GM18951 (cell line): Measurements from ENCODE around the gene CRYBA2.

Source experiments
- POLR2A ChIP-seq: IDR thresholded peaks from 4 replicates; pipeline ENCODE4 v1.6.1; 2011; ENCODE audit warnings: mild to moderate bottlenecking; ENCODE audit not compliant: insufficient read length, insufficient read depth; ENCODE audit errors: extremely low read depth
- in situ Hi-C: fragments of 300-500 bp; cut with MboI; formaldehyde crosslinking; loops from one replicate; pipeline ENCODE4 v1.12.0; 2022; ENCODE audit warnings: low sequenced_read_pairs, mixed read lengths, inconsistent platforms; ENCODE audit not compliant: unreplicated experiment

The CRYBA2 gene

DNA sequence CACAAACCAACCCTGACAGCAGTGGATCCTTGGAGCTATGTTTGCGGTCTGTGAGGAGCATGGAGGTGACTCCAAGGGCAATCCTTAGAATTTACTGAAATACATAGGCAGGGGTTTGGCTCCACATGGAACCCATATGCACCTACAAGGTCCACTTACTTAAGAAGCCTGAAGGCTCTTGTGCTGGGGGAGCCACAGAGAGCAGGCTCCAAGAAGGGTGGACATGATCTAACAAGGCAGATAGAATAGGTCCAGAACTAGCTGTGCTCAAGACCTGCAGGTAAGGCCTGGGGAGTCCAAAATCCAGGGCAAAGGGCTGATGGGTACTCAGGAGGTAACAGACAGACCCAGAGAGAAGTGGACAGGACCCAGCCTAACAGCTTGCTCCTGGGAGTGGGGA lies 34.9 kb downstream of the CRYBA2 start:
- in situ Hi-C loops, result no loop called here

DNA sequence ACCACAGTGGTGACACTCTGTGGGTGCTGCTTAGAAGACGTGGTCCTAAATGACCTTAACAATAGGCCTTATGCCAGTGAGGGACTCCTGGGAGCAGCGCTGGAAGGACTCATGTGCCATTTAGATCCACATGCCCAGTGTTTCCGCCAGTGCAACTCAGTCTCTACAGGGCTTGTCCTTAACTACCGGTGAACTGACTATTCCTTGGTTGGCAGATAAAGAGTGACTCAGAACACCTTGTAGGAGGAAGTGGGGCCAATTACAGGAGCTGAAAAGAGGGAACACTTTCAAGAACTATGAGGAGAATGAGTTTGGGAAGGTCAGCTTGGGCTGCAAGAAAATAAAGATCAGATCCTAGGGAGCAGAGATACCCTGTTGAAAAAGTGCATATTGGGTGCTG lies 35.6 kb downstream of the CRYBA2 start:
- no peak for TF ChIP-seq POLR2A
- in situ Hi-C loops, result no loop called here

More for the DNA sequence above, 34.9 kb downstream of the CRYBA2 start:
- no peak for TF ChIP-seq POLR2A

DNA sequence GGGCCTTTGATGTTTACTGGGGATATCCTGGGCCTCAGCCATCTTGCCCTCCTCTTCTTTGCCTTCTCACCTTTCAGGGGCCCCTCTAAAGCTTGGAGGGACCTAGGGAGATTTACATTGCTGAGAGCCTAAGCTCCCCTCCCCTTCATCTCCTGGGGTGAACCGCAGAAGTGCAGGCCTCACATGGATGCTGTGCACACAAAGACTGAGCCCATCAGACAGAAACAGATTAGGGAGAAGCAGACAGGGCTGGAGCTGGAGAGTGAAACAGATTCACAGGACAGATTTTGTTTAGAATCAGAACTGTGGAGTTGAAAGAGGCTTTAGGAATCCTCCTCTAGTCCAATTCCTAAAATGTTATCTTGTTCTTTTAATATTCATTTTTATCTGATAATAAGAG lies 37.2 kb downstream of the CRYBA2 start:
- TF ChIP-seq POLR2A, result no peak
- in situ Hi-C loops, result no loop called here

DNA sequence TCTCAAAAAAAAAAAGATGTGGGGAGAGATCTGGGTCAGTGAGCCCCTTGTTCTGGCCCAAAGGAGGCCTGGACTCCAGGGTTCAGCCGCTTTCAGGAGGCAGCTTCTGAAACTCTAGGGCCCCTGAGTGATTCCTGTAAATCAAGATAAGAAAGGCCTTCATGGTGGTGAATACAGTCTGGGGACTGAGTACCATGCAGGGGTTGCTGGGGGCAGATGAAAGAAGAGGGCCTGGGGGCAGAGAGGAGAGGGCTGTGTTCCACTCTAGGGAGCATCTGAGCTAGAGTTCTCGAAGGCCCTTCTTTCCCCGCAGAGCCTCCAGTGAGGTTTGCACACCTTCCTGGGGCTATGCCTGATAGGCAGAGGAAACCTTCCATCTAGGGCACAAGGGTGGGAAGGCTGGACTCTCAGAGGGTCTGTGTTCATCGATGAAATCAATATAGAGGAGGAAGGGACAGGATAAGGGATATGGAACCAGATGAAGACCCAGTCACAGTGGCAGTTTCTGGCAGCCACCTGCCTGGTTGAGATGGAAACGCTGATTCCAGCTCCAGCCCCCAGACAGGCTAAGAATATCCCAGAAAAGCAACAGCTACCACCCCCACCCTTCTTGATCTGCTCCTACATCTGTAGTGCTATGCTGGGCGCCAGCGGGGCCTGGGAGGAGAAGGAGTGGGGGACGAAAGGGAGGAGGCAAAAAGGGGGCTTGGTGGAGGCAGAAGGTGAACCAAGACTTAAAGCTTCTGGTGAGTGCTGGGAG lies 38.5 kb downstream of the CRYBA2 start:
- in situ Hi-C loops, result no loop called here
- TF ChIP-seq POLR2A, result no peak

DNA sequence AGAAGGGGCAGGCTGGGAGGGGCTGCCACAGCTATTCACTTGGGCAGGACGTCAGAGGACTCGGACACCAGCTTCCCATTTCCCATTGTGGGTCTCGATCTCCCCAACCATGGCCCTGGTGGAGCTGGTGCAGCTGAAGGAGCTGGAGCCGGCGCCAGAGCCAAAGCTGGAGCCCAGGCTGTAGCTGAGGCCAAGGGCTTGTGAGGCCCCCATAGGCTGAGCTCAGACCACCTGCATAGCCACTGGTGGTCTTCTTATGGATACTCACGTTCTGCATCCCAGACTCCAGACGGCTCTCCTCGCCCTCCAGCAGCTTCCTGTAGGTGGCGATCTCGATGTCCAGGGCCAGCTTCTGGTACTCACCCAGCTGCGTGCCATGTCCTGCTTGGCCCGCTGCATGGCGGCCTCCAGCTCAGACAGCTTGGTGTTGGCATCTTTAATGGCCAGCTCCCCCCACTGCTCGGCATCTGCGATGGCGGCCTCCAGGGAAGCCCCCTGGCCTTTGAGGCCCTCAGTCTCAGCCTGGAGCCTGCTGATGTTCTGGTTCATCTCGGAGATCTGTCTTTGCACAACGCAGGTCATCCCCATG lies 39.8 kb downstream of the CRYBA2 start:
- in situ Hi-C loops, result no loop called here
- TF ChIP-seq POLR2A, result no peak

DNA sequence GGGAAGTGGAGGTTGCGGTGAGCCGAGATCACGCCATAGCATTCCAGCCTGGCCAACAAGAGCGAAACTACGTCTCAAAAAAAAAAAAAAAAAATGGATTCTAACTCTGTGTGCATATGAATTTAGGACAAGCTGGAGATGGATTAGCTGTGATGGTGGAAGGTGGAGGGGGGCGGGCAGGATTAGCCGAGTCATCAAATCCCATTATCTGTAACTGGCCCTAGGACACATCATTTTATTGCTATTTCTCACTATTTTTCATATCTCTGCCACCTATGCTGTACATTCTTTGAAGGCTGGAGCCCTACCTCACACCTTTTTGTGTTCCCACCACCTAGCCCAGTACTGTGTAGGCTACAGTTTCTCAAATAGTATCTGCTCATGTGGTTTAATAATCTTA lies 41.1 kb downstream of the CRYBA2 start:
- TF ChIP-seq POLR2A, result no peak
- in situ Hi-C loops, result no loop called here

DNA sequence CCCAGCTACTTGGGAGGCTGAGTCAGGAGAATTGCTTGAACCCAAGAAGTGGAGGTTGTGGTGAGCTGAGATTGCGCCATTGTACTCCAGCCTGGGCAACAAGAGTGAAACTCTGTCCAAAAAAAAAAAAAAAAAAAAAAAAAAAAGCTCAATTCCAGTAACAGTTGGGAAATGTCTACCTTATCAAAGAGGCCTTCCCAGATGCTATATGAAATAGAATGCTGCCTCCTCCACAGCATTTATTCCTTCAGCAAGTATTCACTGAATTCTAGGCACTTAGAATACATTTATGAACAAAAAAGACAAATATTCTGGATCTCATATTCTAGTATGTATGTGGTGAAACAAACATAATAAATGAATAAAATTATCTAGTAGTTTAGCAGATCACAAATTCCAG lies 46.6 kb downstream of the CRYBA2 start:
- in situ Hi-C loops, result no loop called here
- TF ChIP-seq POLR2A, result no peak

DNA sequence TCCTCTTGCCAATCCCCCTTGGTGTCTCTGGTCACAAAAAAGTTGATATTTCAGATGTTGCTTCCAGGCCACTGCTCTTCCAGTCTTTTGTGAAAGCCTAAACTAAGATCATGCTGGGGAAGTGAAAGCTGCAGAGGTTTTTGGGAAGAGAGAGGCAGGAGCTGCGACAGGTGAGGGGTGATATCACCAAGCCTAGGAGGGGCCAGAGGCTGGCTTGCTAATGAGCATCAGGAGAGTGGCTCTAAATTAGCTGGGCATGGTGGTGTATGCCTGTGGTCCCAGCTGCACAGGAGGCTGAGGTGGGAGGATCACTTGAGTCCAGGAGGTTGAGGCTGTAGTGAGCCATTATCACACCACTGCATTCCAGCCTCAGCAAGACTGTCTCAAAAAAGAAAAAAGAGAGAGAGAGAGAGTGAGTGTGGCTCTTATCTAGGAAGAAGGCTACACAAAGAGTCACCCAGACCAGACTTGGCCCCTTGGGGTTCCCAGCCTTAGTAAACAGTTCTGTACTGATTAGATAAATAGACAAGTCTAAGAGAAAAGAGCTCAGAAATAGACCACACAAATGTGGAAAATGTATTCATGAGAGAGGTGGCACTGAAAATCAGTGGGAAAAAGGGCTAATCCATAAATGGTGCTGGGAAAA lies 48.3 kb downstream of the CRYBA2 start:
- in situ Hi-C loops, result no loop called here
- no peak for TF ChIP-seq POLR2A
